Activated B cell treated with CpG ODN at 0.5 μM for 24 hours (primary cell): ENCODE data around the gene FRMD5. TPM values are rescaled to one million over a fixed set of nuclear protein-coding genes. Genes with fewer than 3 reads are reported as not detected.

ENCODE experiments used
- ATAC-seq: fragments of 200-7000 bp; cut with Tn5 transposase; one replicate; pipeline ENCODE4 v1.10.0; 2021; ENCODE audit warnings: low read depth, mild to moderate bottlenecking, moderate library complexity
- CTCF ChIA-PET: fragments of 350-600 bp; sonication (Branson Sonifier 250); formaldehyde crosslinking; loops from one replicate; lab custom pipeline; 2021; ENCODE audit warnings: antibody characterized with exemption; lab: Charles Lee
- POLR2A ChIA-PET: fragments of 350-600 bp; sonication (Branson Sonifier 250); formaldehyde crosslinking; loops from one replicate; lab custom pipeline; 2021; ENCODE audit warnings: antibody characterized with exemption; lab: Charles Lee
- DNase-seq: peaks from one replicate; pipeline ENCODE4 v3.0.0; 2022
- H3K27ac Mint-ChIP-seq: one replicate; pipeline ENCODE4 v1.8.0; 2020; ENCODE audit warnings: mixed read lengths
- H3K27me3 Mint-ChIP-seq: one replicate; pipeline ENCODE4 v1.8.0; 2021; ENCODE audit warnings: mixed read lengths
- H3K36me3 Mint-ChIP-seq: one replicate; pipeline ENCODE4 v1.8.0; 2021; ENCODE audit warnings: low read depth, mixed read lengths
- H3K4me1 Mint-ChIP-seq: one replicate; pipeline ENCODE4 v1.8.0; 2021; ENCODE audit warnings: mixed read lengths
- H3K4me3 Mint-ChIP-seq: one replicate; pipeline ENCODE4 v1.8.0; 2020; ENCODE audit warnings: mild to moderate bottlenecking, mixed read lengths
- H3K9me3 Mint-ChIP-seq: one replicate; pipeline ENCODE4 v1.8.0; 2020; ENCODE audit warnings: mixed read lengths
- intact Hi-C: fragments of 100-400 bp; cut with micrococcal nuclease; formaldehyde crosslinking; loops from one replicate; pipeline ENCODE4 v1.15.1; 2024
- total RNA-seq: library from RNA; stranded (reverse); gene quantifications from 2 replicates; pipeline ENCODE4 v1.2.3, GENCODE V29; 2022
- TF ChIP-seq, protein P1 (sequence below): fragments of 200-600 bp; IDR thresholded peaks from one replicate; pipeline ENCODE4 v1.8.0; 2022; ENCODE audit warnings: antibody characterized with exemption, mild to moderate bottlenecking

The FRMD5 gene
- total RNA-seq, 1 donor from 2014 or later, result 0.53 TPM

GRCh38 chr15:44193651-44194322, 1.3 kb downstream of the FRMD5 start:
- ChIA-PET POLR2A (no interaction called here), CTCF (no interaction called here)
- Mint-ChIP-seq H3K9me3 (no peaks in the 10 kb centered on the region), H3K36me3 (no peaks in the 10 kb centered on the region), H3K27me3 (peaks cover 47% of the 10 kb centered on the region), H3K4me1 (peaks cover 18% of the 10 kb centered on the region), H3K27ac (no peak overlapping the region), H3K4me3 (peak overlapping the region; percentile 86)
- intact Hi-C loops, result no loop called here
- ATAC-seq, result no peak
- TF ChIP-seq, protein P1, sequence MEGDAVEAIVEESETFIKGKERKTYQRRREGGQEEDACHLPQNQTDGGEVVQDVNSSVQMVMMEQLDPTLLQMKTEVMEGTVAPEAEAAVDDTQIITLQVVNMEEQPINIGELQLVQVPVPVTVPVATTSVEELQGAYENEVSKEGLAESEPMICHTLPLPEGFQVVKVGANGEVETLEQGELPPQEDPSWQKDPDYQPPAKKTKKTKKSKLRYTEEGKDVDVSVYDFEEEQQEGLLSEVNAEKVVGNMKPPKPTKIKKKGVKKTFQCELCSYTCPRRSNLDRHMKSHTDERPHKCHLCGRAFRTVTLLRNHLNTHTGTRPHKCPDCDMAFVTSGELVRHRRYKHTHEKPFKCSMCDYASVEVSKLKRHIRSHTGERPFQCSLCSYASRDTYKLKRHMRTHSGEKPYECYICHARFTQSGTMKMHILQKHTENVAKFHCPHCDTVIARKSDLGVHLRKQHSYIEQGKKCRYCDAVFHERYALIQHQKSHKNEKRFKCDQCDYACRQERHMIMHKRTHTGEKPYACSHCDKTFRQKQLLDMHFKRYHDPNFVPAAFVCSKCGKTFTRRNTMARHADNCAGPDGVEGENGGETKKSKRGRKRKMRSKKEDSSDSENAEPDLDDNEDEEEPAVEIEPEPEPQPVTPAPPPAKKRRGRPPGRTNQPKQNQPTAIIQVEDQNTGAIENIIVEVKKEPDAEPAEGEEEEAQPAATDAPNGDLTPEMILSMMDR, result no peak
- DNase-seq, result no peak

- DNase-seq (no peak), ATAC-seq (no peak)
- CTCF ChIA-PET, result no interaction called here
- Mint-ChIP-seq H3K4me3 (no peak overlapping the region), H3K27ac (no peak overlapping the region), H3K27me3 (peaks cover 27% of the 10 kb centered on the region), H3K36me3 (no peaks in the 10 kb centered on the region), H3K9me3 (no peaks in the 10 kb centered on the region), H3K4me1 (peaks cover 3% of the 10 kb centered on the region)
- POLR2A ChIA-PET, result no interaction called here
- intact Hi-C loops, result no loop called here
- TF ChIP-seq, protein P1, result no peak
These were observed 6.3 kb downstream of the FRMD5 start for GRCh38 chr15:44188795-44189194.

DNA sequence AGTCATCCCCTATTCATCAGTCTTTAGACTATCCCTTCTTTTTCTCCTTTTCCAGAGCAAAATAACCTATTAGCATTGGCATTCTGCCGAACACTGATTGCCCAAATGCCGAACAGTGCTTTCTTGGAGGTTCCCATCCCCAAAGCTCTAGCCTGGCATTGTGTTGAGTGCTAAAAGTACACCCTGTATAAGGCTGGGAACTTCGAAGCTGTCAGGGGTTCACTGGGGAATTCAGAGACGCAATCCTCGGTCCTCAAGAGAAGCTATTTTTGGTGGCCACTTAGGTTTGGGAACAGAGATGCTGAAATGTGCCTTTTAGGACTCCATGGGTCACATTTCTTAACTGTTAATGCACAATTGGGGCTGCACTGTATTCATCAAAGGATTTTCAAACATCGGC, 8.4 kb downstream of the FRMD5 start:
- ATAC-seq, result no peak
- Mint-ChIP-seq H3K4me3 (no peak overlapping the region), H3K36me3 (no peaks in the 10 kb centered on the region), H3K4me1 (no peaks in the 10 kb centered on the region), H3K27ac (no peak overlapping the region), H3K27me3 (peaks cover 16% of the 10 kb centered on the region), H3K9me3 (no peaks in the 10 kb centered on the region)
- ChIA-PET CTCF (no interaction called here), POLR2A (no interaction called here)
- TF ChIP-seq, protein P1, result no peak
- intact Hi-C loops, result no loop called here
- DNase-seq, result no peak

- ChIA-PET CTCF (no interaction called here), POLR2A (no interaction called here)
- intact Hi-C loops, result no loop called here
- Mint-ChIP-seq H3K27me3 (peaks cover 6% of the 10 kb centered on the region), H3K36me3 (no peaks in the 10 kb centered on the region), H3K27ac (no peak overlapping the region), H3K4me3 (no peak overlapping the region), H3K4me1 (no peaks in the 10 kb centered on the region), H3K9me3 (no peaks in the 10 kb centered on the region)
- ATAC-seq, result no peak
- no peak for DNase-seq
- TF ChIP-seq, protein P1, result no peak
These were observed 11.7 kb downstream of the FRMD5 start for GRCh38 chr15:44183363-44183762.

DNA sequence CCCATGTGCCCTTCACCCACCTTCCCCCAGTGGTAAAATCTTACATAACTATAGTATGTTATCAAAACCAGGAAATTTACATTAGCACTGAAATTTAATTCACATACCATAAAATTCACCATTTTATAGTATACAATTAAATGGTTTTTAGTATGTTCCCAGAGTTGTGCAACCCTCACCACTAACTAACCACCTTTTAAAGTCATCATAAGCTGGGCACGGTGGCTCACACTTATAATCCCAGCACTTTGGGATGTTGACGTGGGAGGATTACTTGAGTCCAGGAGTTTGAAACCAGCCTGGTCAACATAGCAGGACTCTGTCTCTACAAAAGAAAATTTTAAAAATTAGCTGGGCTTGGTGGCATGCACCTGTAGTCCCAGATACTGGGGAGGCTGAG, 13.7 kb downstream of the FRMD5 start:
- TF ChIP-seq, protein P1, result no peak
- ChIA-PET CTCF (no interaction called here), POLR2A (interaction anchor here (0.6 kb wide), 1 partner anchor 181 kb away, joined by 4 read pairs; no protein-coding TSS in a partner anchor)
- ATAC-seq (no peak), DNase-seq (no peak)
- Mint-ChIP-seq H3K36me3 (no peaks in the 10 kb centered on the region), H3K27me3 (peaks cover 6% of the 10 kb centered on the region), H3K9me3 (no peaks in the 10 kb centered on the region), H3K4me3 (no peak overlapping the region), H3K4me1 (no peaks in the 10 kb centered on the region), H3K27ac (no peak overlapping the region)
- intact Hi-C loops, result no loop called here
